HCT116 (cell line): Measurements from ENCODE around the gene PPP1R11. TPM values are rescaled to one million over a fixed set of nuclear protein-coding genes. Genes with fewer than 3 reads are reported as not detected.

Experiments used
- ATAC-seq: fragments of 200-7000 bp; cut with Tn5 transposase; 2 replicates; pipeline ENCODE4 v1.9.1; 2020; ENCODE audit warnings: mild to moderate bottlenecking, moderate library complexity
- BruUV-seq: library from RNA; stranded (reverse); fragments of 400-500 nt; replicated peaks from 2 replicates; lab custom pipeline; 2021; lab: Mats Ljungman, UMichigan
- CTCF ChIA-PET: fragments of 300-600 bp; sonication (Branson Sonifier 250); formaldehyde crosslinking; loops from one replicate; lab custom pipeline; 2021; ENCODE audit warnings: antibody characterized with exemption; lab: Charles Lee
- POLR2A ChIA-PET: fragments of 300-600, 350-600 bp; sonication (Branson Sonifier 250); formaldehyde crosslinking; loops from one replicate; lab custom pipeline; 2021; ENCODE audit warnings: antibody characterized with exemption; lab: Charles Lee
- RAD21 ChIA-PET, 2 experiments: fragments of 300-600 bp; sonication (Branson Sonifier 250); formaldehyde crosslinking; loops; one replicate each; lab custom pipeline; 2023; ENCODE audit warnings: low total read pairs in 2 of 2; ENCODE audit not compliant: uncharacterized antibody in 2 of 2, unreplicated experiment in 2 of 2, low non-redundant PET in 1 of 2; lab: Charles Lee
- DNase-seq: peaks from one replicate; pipeline ENCODE4 v3.0.0-alpha.2; 2010; ENCODE audit warnings: low read depth, low spot score
- H2AFZ ChIP-seq: fragments of 200-600 bp; shearing (Covaris generic), sonication (generic); 2 replicates; pipeline ENCODE4 v1.6.1; 2017; ENCODE audit warnings: low read depth, mixed run types, mixed read lengths, antibody characterized with exemption, low read length; ENCODE audit not compliant: poor library complexity, severe bottlenecking
- H3K27ac ChIP-seq: 2 replicates; pipeline ENCODE4 v1.5.1; 2012; ENCODE audit warnings: low read depth, low read length
- H3K27me3 ChIP-seq: fragments of 200-600 bp; sonication (generic); 2 replicates; pipeline ENCODE4 v1.6.1; 2016; ENCODE audit warnings: mixed run types, low read length, mixed read lengths; ENCODE audit not compliant: insufficient read depth
- H3K36me3 ChIP-seq, 2 experiments: fragments of 200-500 bp in 1 of 2; fragments of 200-600 bp in 1 of 2; sonication (Bioruptor generic) in 1 of 2; sonication (generic) in 1 of 2; 2 replicates each; pipeline versions ENCODE4 v1.5.1 to v1.6.1; 2014 to 2016; ENCODE audit warnings: low read length in 2 of 2, inconsistent platforms in 1 of 2, mixed read lengths in 1 of 2, mixed run types in 1 of 2; ENCODE audit not compliant: insufficient read depth in 2 of 2, control insufficient read depth in 1 of 2
- H3K4me1 ChIP-seq, 2 experiments: fragments of 200-600 bp in 1 of 2; sonication (generic) in 1 of 2; 2 replicates each; pipeline versions ENCODE4 v1.5.1 to v1.6.1; 2012 to 2017; ENCODE audit warnings: low read length in 2 of 2, inconsistent platforms in 1 of 2, mild to moderate bottlenecking in 1 of 2, mixed read lengths in 1 of 2, mixed run types in 1 of 2, moderate library complexity in 1 of 2; ENCODE audit not compliant: insufficient read depth in 2 of 2, control insufficient read depth in 1 of 2
- H3K4me2 ChIP-seq: fragments of 200-600 bp; sonication (generic); 2 replicates; pipeline ENCODE4 v1.6.1; 2017; ENCODE audit warnings: mixed run types, low read length, mixed read lengths
- H3K4me3 ChIP-seq, 2 experiments: fragments of 200-600 bp in 1 of 2; sonication (generic) in 1 of 2; replicated peaks in 1 of 2; 2 replicates each; pipeline ENCODE4 v1.5.1; 2011 to 2016; ENCODE audit warnings: low read length in 2 of 2, control low read depth in 1 of 2, low read depth in 1 of 2, mild to moderate bottlenecking in 1 of 2, mixed read lengths in 1 of 2, mixed run types in 1 of 2
- H3K79me2 ChIP-seq: fragments of 200-600 bp; sonication (generic); 2 replicates; pipeline ENCODE4 v1.6.1; 2017; ENCODE audit warnings: mild to moderate bottlenecking, mixed run types, low read length, moderate library complexity, mixed read lengths; ENCODE audit not compliant: insufficient read depth
- H3K9ac ChIP-seq: fragments of 200-600 bp; sonication (generic); 2 replicates; pipeline ENCODE4 v1.6.1; 2016; ENCODE audit warnings: low read length, mixed read lengths
- H3K9me2 ChIP-seq: fragments of 200-600 bp; sonication (generic), shearing (Covaris generic); 2 replicates; pipeline ENCODE4 v1.6.1; 2017; ENCODE audit warnings: mixed run types, mild to moderate bottlenecking, moderate library complexity; ENCODE audit not compliant: insufficient read depth
- H3K9me3 ChIP-seq, 2 experiments: fragments of 200-500 bp in 1 of 2; fragments of 200-600 bp in 1 of 2; sonication (Bioruptor generic) in 1 of 2; sonication (generic) in 1 of 2; 2 replicates each; pipeline ENCODE4 v1.6.1; 2014 to 2017; ENCODE audit warnings: low read length in 2 of 2, mixed read lengths in 2 of 2, inconsistent platforms in 1 of 2, low read depth in 1 of 2, mild to moderate bottlenecking in 1 of 2, mixed run types in 1 of 2, moderate library complexity in 1 of 2; ENCODE audit not compliant: control insufficient read depth in 1 of 2, insufficient read depth in 1 of 2
- H4K20me1 ChIP-seq: fragments of 200-600 bp; sonication (generic), shearing (Covaris generic); 2 replicates; pipeline ENCODE4 v1.6.1; 2017; ENCODE audit warnings: mixed run types, mild to moderate bottlenecking, moderate library complexity; ENCODE audit not compliant: insufficient read depth
- ATF3 ChIP-seq: IDR thresholded peaks from 2 replicates; pipeline ENCODE4 v1.6.1; 2012
- CBX3 ChIP-seq: IDR thresholded peaks from 2 replicates; pipeline ENCODE4 v1.6.1; 2012; ENCODE audit warnings: low read depth
- CEBPB ChIP-seq: IDR thresholded peaks from 2 replicates; pipeline ENCODE4 v1.6.1; 2012; ENCODE audit warnings: low read depth
- CTCF ChIP-seq, 3 experiments: fragments of 200-600 bp in 1 of 3; sonication (generic) in 1 of 3; IDR thresholded peaks in 2 of 3; conservative IDR thresholded peaks in 1 of 3; 2 replicates each; pipeline ENCODE4 v1.5.1; 2012 to 2017; ENCODE audit warnings: low read depth in 2 of 3, low read length in 2 of 3, antibody characterized with exemption in 1 of 3, borderline replicate concordance in 1 of 3, control low read depth in 1 of 3, mild to moderate bottlenecking in 1 of 3, mixed read lengths in 1 of 3, mixed run types in 1 of 3, moderate library complexity in 1 of 3; ENCODE audit not compliant: insufficient read depth in 1 of 3
- EGR1 ChIP-seq: IDR thresholded peaks from 2 replicates; pipeline ENCODE4 v1.6.1; 2012; ENCODE audit warnings: low read depth
- EZH2 ChIP-seq: fragments of 200-600 bp; sonication (generic); IDR thresholded peaks from 2 replicates; pipeline ENCODE4 v1.6.1; 2017; ENCODE audit warnings: antibody characterized with exemption, mixed run types
- EZH2phosphoT487 ChIP-seq: fragments of 200-600 bp; IDR thresholded peaks from 2 replicates; pipeline ENCODE4 v1.6.1; 2018; ENCODE audit warnings: antibody characterized with exemption, borderline replicate concordance
- FOSL1 ChIP-seq: IDR thresholded peaks from 2 replicates; pipeline ENCODE4 v1.6.1; 2012; ENCODE audit warnings: low read depth
- JUND ChIP-seq: IDR thresholded peaks from 2 replicates; pipeline ENCODE4 v1.6.1; 2012
- POLR2A ChIP-seq: IDR thresholded peaks from 2 replicates; pipeline ENCODE4 v1.7.0; 2011; ENCODE audit warnings: borderline replicate concordance; ENCODE audit not compliant: insufficient read depth, insufficient read length; ENCODE audit errors: extremely low read depth
- POLR2AphosphoS5 ChIP-seq: IDR thresholded peaks from 2 replicates; pipeline ENCODE4 v1.6.1; 2011; ENCODE audit warnings: mild to moderate bottlenecking, low read depth, low read length, moderate library complexity
- RAD21 ChIP-seq: IDR thresholded peaks from 2 replicates; pipeline ENCODE4 v1.6.1; 2012; ENCODE audit warnings: low read depth, mild to moderate bottlenecking
- REST ChIP-seq: IDR thresholded peaks from 2 replicates; pipeline ENCODE4 v1.6.1; 2012; ENCODE audit warnings: low read depth
- SIN3A ChIP-seq: IDR thresholded peaks from 2 replicates; pipeline ENCODE4 v1.6.1; 2012; ENCODE audit warnings: low read depth
- SP1 ChIP-seq: IDR thresholded peaks from 2 replicates; pipeline ENCODE4 v1.6.1; 2012; ENCODE audit warnings: low read depth
- SRF ChIP-seq: IDR thresholded peaks from 2 replicates; pipeline ENCODE4 v1.6.1; 2012; ENCODE audit warnings: low read depth
- TCF7L2 ChIP-seq: IDR thresholded peaks from 2 replicates; pipeline ENCODE4 v1.7.0; 2011; ENCODE audit warnings: borderline replicate concordance, inconsistent platforms; ENCODE audit not compliant: insufficient read depth, insufficient read length; ENCODE audit errors: extremely low read depth
- YY1 ChIP-seq: IDR thresholded peaks from 2 replicates; pipeline ENCODE4 v1.6.1; 2011; ENCODE audit warnings: low read length, low read depth, moderate library complexity, mild to moderate bottlenecking; ENCODE audit not compliant: insufficient replicate concordance; ENCODE audit errors: extremely low read depth
- ZNF274 ChIP-seq: fragments of 200-500 bp; sonication (Bioruptor generic); IDR thresholded peaks from 2 replicates; pipeline ENCODE4 v1.6.1; 2014; ENCODE audit warnings: mild to moderate bottlenecking, low read depth, low read length, inconsistent platforms
- intact Hi-C: fragments of 100-400 bp; cut with micrococcal nuclease; formaldehyde crosslinking; loops from 2 replicates; pipeline ENCODE4 v1.10.0; 2022
- total RNA-seq: library from RNA; stranded (reverse); gene quantifications from one replicate; pipeline ENCODE4 v1.2.1, GENCODE V29; 2021; ENCODE audit not compliant: unreplicated experiment

PPP1R11 gene
- total RNA-seq, 1 experiment from 2014 or later = 29.3 TPM

GRCh38 chr6:30102970-30103871 lies 36.2 kb downstream of the PPP1R11 start (continued):
- no peak for TF ChIP-seq CEBPB
- TF ChIP-seq, all 23 proteins: peak for 4

- POLR2A ChIA-PET = interaction anchor here (1.3 to 1.4 kb wide), 2 partner anchors 26 to 115 kb away, joined by 4 to 7 read pairs; no protein-coding TSS in a partner anchor
- H2AFZ ChIP-seq = no peak overlapping the region
These were observed 36.8 kb downstream of the PPP1R11 start for GRCh38 chr6:30103872-30104179.

More at GRCh38 chr6:30103872-30104179, 36.8 kb downstream of the PPP1R11 start:
- H3K4me2 ChIP-seq = no peak overlapping the region
- BruUV-seq = no TSS peak
- no peak overlapping the region for H3K4me3 ChIP-seq
- CTCF ChIA-PET = interaction anchor here (0.7 to 6.4 kb wide), 12 partner anchors 10 to 296 kb away, joined by 3 to 105 read pairs (median 4); no protein-coding TSS in a partner anchor
- TF ChIP-seq SIN3A = no peak
- TF ChIP-seq CBX3 = no peak
- no peak for TF ChIP-seq POLR2A
- TF ChIP-seq CTCF (IDR thresholded peaks at IDR 0.05 in 2 of 3, conservative IDR thresholded peaks at IDR 0.05 in 1 of 3; ENCODE audit: borderline replicate concordance in 1 of 3, insufficient read depth in 1 of 3, low read depth in 2 of 3, low read length in 2 of 3) = no peak
- no peak for TF ChIP-seq EZH2phosphoT487
- no peak for TF ChIP-seq SP1
- TF ChIP-seq RAD21 = no peak
- TF ChIP-seq EGR1 = no peak
- TF ChIP-seq SRF = no peak
- no peak for TF ChIP-seq EZH2
- no peak for TF ChIP-seq YY1
- no peak for TF ChIP-seq JUND
- no peak for TF ChIP-seq TCF7L2
- TF ChIP-seq FOSL1 = no peak
- TF ChIP-seq ZNF274 = no peak
- TF ChIP-seq REST = no peak
- TF ChIP-seq CEBPB = no peak
- no peak for TF ChIP-seq ATF3
- TF ChIP-seq POLR2AphosphoS5 = no peak
- H3K9ac ChIP-seq = no peak overlapping the region
- H3K4me1 ChIP-seq = peaks cover 17 to 38% of the 10 kb centered on the region in 2 experiments
- H3K36me3 ChIP-seq = no peaks in the 10 kb centered on the region
- RAD21 ChIA-PET = interaction anchor here (1.1 to 1.4 kb wide), 3 partner anchors 12 to 28 kb away, joined by 3 to 6 read pairs (median 4); no protein-coding TSS in a partner anchor
- H3K27ac ChIP-seq = no peak overlapping the region
- no peaks in the 10 kb centered on the region for H4K20me1 ChIP-seq
- H3K79me2 ChIP-seq = no peaks in the 10 kb centered on the region
- H3K9me2 ChIP-seq = no peaks in the 10 kb centered on the region
- intact Hi-C loops = loop anchor here (1.0 to 2.0 kb wide), 4 partner anchors 27 to 222 kb away; partner anchors contain the start of genes TRIM15 and TRIM39
- no peaks in the 10 kb centered on the region for H3K9me3 ChIP-seq
- ATAC-seq (no peak), DNase-seq (no peak)
- no peaks in the 10 kb centered on the region for H3K27me3 ChIP-seq
